Mesodermal cell (in vitro differentiated cells): ENCODE results near the gene LRBA.

Experiments used
- H3K27ac ChIP-seq: 2 replicates; pipeline ENCODE4 v1.7.0; 2013; ENCODE audit warnings: mild to moderate bottlenecking, low read depth, low read length, moderate library complexity; ENCODE audit not compliant: severe bottlenecking
- H3K36me3 ChIP-seq: 2 replicates; pipeline ENCODE4 v1.7.1; 2013; ENCODE audit warnings: mild to moderate bottlenecking, low read length, moderate library complexity; ENCODE audit not compliant: control insufficient read depth, insufficient read depth
- H3K4me1 ChIP-seq: one replicate; pipeline ENCODE4 v1.7.1; 2013; ENCODE audit warnings: mild to moderate bottlenecking, low read length; ENCODE audit not compliant: insufficient read depth, control insufficient read depth, poor library complexity, severe bottlenecking
- H3K4me3 ChIP-seq: 2 replicates; pipeline ENCODE4 v1.7.0; 2013; ENCODE audit warnings: low read length, control low read depth, mild to moderate bottlenecking; ENCODE audit not compliant: insufficient read depth, poor library complexity, severe bottlenecking; ENCODE audit errors: extremely low read depth
- H3K9me3 ChIP-seq: 2 replicates; pipeline ENCODE4 v1.7.1; 2013; ENCODE audit warnings: mild to moderate bottlenecking, low read length, moderate library complexity; ENCODE audit not compliant: control insufficient read depth
- WGBS, 2 experiments: methylation state at CpG; one replicate each; pipeline ENCODE4 v1.1.5; 2013; ENCODE audit warnings: missing lambda C conversion rate in 2 of 2; ENCODE audit not compliant: insufficient coverage in 2 of 2; 5-methylcytosine and 5-hydroxymethylcytosine counted together

Gene LRBA

DNA sequence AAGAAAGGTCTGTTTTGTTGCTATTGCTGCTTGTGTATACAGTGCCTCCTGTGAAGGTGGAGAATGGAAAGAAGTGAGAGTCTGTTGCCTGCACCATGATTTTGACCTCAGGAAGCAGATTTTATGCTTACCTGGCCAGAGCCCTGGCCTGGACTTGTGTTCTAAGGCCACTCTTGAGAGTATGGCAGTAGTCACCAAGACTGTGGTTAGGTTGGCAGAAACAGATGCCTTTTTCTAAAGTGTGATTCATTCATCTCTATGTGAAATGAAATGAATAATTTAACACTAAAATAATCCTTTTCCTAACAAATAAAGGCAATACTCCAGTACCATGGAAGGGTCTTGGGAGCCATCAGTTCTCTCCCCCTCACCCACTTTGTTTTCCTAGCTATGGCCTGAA lies 775.1 kb downstream of the LRBA start:
- Histone ChIP-seq H3K36me3 (no peaks in the 10 kb centered on the region), H3K9me3 (no peaks in the 10 kb centered on the region), H3K27ac (no peak overlapping the region), H3K4me1 (peaks cover 36% of the 10 kb centered on the region), H3K4me3 (no peak overlapping the region)

- WGBS, 2 experiments = 83% methylated on average over 1 of the region's 1 CpG; no CpG with 5 or more reads in 1 of the 2 experiments
- peaks cover 30% of the 10 kb centered on the region for H3K4me1 ChIP-seq
- H3K36me3 ChIP-seq = no peaks in the 10 kb centered on the region
Measured at GRCh38 chr4:150238591-150238990, 776.5 kb downstream of the LRBA start.

GRCh38 chr4:150237110-150237872 lies 777.8 kb downstream of the LRBA start:
- peaks cover 30% of the 10 kb centered on the region for H3K4me1 ChIP-seq
- peak overlapping the region; percentile 91 for H3K27ac ChIP-seq
- H3K4me3 ChIP-seq = no peak overlapping the region
- 47% methylated on average over 2 of the region's 6 CpGs; no CpG with 5 or more reads in 1 of the 2 experiments for WGBS, 2 experiments
- no peaks in the 10 kb centered on the region for H3K9me3 ChIP-seq
- H3K36me3 ChIP-seq = no peaks in the 10 kb centered on the region

More at GRCh38 chr4:150238591-150238990, 776.5 kb downstream of the LRBA start:
- Histone ChIP-seq H3K4me3 (no peak overlapping the region), H3K9me3 (no peaks in the 10 kb centered on the region), H3K27ac (no peak overlapping the region)

DNA sequence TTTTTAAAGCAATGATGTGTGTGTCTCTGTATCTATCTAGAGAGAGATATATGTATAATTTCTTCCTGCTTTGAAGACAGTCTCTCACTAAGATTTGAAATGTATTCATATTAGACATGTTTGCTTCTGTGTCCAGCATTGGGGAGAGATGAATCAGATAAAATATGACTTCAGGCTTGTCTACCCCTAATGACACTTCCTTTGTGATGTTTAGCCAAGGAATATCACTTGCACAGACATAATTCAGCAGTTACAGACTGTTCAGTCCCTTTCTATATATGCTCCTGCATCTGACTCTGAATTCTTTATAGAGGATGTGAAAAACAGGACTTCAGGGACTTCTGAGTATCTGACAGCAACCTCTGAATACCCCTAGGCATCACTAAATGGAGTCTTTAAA lies 778.5 kb downstream of the LRBA start:
- Histone ChIP-seq H3K27ac (peak overlapping the region; percentile 91), H3K4me3 (no peak overlapping the region), H3K4me1 (peaks cover 30% of the 10 kb centered on the region), H3K36me3 (no peaks in the 10 kb centered on the region), H3K9me3 (no peaks in the 10 kb centered on the region)

DNA sequence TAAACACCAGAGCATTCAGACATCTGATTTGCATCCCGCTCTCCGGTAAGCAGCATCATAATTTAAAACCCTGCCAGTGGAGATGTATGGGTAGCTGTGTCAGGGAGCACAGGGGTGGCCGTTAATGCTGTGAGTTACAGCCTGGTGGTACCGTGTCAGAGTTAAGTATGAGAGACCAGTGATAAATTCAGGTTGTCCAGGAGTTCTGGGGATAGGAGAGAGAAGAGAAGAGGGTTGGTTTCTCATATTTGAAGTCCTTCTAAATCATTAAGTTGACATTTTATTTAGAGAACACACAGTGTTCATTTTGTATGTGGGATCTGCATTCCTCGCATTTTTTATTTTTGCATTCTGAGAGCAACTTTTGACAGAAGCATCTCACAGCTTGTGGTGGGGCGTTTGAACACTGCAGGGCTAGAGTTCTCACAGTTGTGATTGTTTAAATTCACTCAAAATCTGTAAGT lies 779.2 kb downstream of the LRBA start:
- H3K4me1 ChIP-seq = peaks cover 30% of the 10 kb centered on the region
- H3K9me3 ChIP-seq = no peaks in the 10 kb centered on the region
- peak overlapping the region; percentile 91 for H3K27ac ChIP-seq
- H3K36me3 ChIP-seq = no peaks in the 10 kb centered on the region
- H3K4me3 ChIP-seq = no peak overlapping the region
- WGBS, 2 experiments = 65 to 77% methylated on average over 4 to 5 of the region's 6 CpGs

DNA sequence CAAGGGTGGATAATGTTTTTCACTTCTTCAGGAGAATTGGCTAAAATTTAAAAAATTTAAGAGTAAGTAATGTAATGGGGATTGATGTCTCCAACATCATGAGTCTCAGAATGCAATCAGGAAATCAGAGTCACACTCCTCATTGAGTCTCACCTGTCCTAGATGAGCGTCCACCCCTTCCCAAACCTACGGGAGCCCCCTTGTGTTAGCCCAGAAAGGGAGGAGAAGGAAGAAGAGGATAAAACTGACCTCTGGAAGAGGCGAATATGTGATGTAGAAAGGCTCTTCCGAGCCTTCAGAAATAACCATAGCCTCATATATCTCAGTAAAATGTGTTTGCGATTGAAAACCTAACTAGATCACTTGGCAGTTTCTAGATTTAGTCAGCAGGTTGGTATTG lies 779.8 kb downstream of the LRBA start:
- Histone ChIP-seq H3K4me1 (peaks cover 30% of the 10 kb centered on the region), H3K27ac (peak overlapping the region; percentile 91), H3K4me3 (no peak overlapping the region), H3K36me3 (no peaks in the 10 kb centered on the region), H3K9me3 (no peaks in the 10 kb centered on the region)
- WGBS, 2 experiments = no CpG with 5 or more reads among the region's 5 CpGs

GRCh38 chr4:150234246-150234645 lies 780.8 kb downstream of the LRBA start:
- Histone ChIP-seq H3K9me3 (no peaks in the 10 kb centered on the region), H3K4me3 (no peak overlapping the region), H3K27ac (no peak overlapping the region), H3K4me1 (peaks cover 30% of the 10 kb centered on the region), H3K36me3 (no peaks in the 10 kb centered on the region)
- 53 to 93% methylated on average over 2 to 3 of the region's 5 CpGs for WGBS, 2 experiments

- 93 to 95% methylated on average over 4 of the region's 6 CpGs for WGBS, 2 experiments
- Histone ChIP-seq H3K36me3 (no peaks in the 10 kb centered on the region), H3K9me3 (no peaks in the 10 kb centered on the region), H3K4me3 (no peak overlapping the region), H3K4me1 (peaks cover 17% of the 10 kb centered on the region), H3K27ac (no peak overlapping the region)
Measured at GRCh38 chr4:150232029-150232428, 783.1 kb downstream of the LRBA start.

DNA sequence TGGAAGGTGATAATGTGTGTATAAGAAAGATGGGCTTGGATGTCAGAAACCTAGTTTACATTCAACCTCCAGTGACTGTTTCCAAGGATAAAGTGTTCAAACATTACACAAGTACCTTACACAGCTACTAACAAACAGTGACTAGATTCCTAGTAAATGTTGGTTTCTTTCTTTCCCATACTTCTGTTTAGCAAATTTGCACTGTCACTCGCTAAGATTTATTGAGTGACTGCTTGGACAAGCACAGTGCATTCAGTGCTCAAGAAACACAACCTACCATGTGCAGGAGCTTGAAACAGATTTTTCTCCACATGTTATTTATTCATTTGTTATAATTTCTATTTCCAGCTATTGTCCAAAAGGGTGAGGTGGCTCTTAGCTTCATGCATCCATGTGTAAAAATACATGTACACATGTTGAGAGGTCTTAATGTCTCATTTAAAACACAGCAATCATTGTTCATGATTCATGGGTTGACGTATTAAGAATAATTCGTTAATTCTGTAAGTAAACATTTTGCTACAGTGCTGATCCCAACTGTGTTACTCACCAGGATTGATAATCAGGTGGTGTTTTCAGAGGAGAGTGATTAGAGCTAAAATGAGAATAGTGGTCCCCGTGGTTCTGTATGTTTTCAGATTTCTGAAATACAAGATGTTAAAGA lies 783.8 kb downstream of the LRBA start:
- H3K36me3 ChIP-seq = no peaks in the 10 kb centered on the region
- no peak overlapping the region for H3K27ac ChIP-seq
- H3K9me3 ChIP-seq = no peaks in the 10 kb centered on the region
- peaks cover 10% of the 10 kb centered on the region for H3K4me1 ChIP-seq
- WGBS, 2 experiments = 100% methylated on average over 2 of the region's 4 CpGs
- H3K4me3 ChIP-seq = no peak overlapping the region

DNA sequence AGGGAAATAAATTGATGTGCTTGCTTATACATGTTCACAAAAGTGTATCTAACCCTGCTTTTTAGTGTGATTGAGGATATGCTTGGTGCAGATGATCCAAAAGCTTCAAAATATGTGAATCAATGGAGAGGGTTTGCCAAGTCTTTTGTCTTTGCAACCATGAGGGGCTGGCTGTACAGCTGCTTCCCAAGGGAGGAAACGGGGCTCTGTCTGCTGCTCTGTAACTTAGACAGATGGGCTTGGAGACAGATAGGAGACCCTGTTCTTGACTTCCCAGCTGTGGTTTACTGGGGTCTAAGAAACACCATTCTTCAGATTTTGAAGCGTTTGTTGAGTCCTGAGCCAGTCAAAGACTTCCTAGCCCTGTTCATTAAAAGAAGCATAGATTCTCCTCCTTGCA lies 784.5 kb downstream of the LRBA start:
- no peak overlapping the region for H3K27ac ChIP-seq
- H3K36me3 ChIP-seq = no peaks in the 10 kb centered on the region
- H3K9me3 ChIP-seq = no peaks in the 10 kb centered on the region
- WGBS, 2 experiments = 87 to 94% methylated on average over 2 of the region's 2 CpGs
- H3K4me3 ChIP-seq = no peak overlapping the region
- H3K4me1 ChIP-seq = peaks cover 3% of the 10 kb centered on the region

GRCh38 chr4:150229520-150229919 lies 785.6 kb downstream of the LRBA start:
- Histone ChIP-seq H3K4me1 (no peaks in the 10 kb centered on the region), H3K4me3 (no peak overlapping the region), H3K9me3 (no peaks in the 10 kb centered on the region), H3K27ac (no peak overlapping the region), H3K36me3 (no peaks in the 10 kb centered on the region)
- no CpG with 5 or more reads among the region's 1 CpG for WGBS, 2 experiments
